HG02763 (cell line): ENCODE measurements around the gene PGK1.
"Not testable (repeated sequence)": the region's sequence is repeated elsewhere in the genome, so short reads cannot be mapped to it uniquely, and the experiment has no call there.

Experiments
- ATAC-seq: cut with Tn5 transposase; IDR thresholded peaks from one replicate; pipeline ENCODE4 v1.9.1; 2021; ENCODE audit warnings: mild to moderate bottlenecking, moderate library complexity; ENCODE audit not compliant: unreplicated experiment

PGK1 gene

DNA sequence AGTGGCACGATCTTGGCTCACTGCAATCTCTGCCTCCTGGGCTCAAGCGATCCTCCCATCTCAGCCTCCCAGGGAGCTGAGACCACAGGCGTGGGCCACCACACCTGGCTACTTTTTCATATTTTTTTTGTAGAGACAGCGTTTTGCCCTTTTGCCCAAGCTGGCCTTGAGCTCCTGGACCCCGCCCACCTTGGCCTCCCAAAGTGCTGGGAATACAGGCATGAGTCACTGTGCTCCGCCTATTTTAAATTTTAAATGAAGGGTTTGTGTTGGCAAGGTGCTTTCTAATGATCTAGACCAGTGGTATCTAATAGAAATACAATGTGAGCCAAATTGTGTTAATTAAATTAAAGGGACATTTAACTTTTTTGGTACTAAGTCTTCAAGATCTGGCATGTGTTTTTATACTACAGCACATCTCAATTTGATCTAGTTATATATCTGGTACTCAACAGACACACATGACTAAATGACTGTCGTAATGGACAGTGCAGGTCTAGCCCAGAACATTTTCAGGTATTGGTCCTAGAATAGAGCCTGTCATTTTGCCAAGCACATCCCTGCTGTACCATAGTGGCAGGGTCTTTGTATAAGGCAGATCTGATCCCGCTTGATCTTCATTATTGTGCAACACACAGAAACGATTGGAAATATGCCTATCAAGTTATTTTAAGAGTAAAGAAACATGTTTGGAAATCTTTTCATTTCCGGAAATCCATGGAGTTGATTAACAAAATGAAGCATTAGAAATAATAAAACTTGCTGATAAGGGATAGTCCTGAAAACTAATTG, 7.3 kb downstream of the PGK1 start:
- ATAC-seq: no peak

DNA sequence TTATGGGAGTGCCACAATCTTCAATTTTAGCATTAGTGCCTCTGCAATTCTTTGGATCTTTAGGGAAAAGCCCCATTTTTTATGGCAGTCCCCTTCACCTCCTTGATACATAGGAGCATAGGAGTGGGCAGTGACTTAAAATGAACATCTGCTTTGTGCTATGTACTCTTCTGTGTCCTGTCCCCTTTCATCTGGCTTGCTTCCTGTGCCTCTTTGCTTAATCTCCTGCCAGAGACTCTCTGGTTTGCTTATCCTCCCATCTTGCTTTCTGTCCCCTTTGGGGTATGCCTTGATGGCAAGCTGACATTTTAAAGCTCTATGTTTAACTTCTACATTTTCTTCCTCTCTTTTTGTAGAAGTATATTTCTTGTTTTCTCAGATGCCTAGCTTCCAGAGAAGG, 12.3 kb downstream of the PGK1 start:
- ATAC-seq: no peak

DNA sequence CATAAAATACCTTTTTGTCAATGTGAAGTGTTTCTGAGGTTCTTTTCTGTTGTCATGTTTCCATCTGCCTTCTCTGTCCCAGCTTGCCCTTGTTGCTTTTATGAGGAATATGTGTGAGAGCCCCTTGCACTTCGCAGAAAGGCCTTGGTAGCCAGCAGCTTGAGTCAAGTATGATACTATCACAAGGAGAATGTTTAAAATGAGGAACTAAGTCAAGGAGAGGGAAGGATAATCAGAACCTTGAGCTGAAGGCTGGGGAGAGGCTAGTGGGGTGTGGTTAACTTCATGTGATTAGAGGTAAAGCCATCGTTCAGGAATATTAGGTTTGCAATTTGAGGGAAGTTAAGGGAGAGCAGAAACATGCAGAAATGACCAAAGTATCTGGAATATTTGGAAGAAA, 12.7 kb downstream of the PGK1 start:
- no peak for ATAC-seq

DNA sequence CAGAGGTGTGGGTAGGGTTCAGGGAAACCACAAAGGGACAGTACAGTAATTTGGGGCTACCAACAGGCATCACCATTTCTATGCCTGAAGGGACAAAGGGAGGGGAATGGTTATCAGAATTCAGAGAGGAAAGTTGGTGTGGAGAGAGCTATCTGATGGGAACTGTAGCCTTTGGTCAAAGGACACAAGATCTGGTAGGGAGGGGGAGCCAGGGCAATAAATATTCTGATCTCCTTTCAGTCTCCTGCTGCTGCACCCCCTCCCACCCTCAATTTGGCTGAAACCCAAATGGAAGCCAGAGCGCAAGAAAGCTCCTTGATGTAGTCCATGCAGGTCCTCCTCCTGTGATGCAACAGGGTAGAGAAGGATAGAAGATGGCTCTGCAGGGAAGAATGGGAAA, 14.6 kb downstream of the PGK1 start:
- ATAC-seq: no peak

DNA sequence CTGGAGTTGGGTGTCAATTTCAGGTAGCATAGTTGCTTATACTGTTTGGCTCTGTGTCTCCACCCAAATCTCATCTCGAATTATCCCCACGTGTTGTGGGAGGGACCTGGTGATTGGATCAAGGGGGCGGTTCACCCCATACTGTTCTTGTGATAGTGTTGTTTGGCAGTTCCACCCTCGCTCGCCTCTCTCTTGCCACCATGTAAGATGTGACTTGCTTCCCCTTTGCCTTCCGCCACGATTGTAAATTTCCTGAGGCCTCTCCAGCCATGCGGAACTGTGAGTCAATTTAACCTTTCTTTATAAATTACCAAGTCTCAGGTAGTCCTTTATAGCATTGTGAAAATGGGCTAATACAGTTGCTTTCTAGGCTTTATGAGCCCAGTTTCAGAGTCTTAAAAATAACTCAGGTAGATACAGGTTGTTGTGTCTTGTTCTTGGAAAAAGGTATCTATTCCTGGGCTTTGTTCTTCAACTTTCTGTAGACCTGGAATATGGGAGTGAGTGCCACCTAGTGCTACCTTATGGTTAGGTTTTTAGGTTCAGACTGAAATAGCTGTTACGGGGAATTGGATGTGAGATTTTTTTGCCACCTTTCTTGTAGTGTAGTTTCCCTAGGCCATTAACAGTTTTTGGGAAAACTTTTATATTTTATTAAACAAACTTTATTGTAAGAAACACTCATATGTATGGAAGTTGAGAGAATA, 15.6 kb downstream of the PGK1 start:
- ATAC-seq: no peak

DNA sequence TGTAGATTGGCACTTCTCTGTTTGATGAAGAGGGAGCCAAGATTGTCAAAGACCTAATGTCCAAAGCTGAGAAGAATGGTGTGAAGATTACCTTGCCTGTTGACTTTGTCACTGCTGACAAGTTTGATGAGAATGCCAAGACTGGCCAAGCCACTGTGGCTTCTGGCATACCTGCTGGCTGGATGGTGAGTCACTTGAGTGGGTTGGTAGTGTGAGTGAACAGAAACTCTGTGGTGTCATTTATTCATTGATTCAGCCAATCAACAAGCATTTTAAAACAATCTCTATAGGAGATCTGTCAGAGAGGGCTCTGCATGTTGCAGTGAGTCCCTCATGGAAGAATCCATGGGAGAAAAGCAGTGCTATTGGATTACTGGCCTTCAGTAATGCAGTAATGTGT, 19.1 kb downstream of the PGK1 start:
- no peak for ATAC-seq

DNA sequence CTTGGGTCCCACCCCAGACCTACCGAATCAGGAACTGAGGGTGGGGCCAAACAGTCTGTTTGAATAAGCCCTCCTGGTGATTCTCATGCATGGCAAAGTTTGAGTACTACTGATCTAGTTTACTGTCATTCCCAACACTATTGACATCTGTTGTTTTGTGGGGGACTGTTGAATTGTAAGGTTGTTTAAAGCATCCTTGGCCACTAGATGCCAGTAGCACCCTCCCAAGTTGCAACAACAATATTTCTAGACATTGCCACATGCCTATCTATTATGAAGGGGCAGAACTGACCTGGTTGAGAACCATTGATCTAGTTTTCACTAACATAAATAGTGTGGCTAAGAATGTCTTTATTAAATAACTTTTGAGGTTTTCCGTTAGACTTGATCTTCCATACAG, 20.3 kb downstream of the PGK1 start:
- no peak for ATAC-seq

DNA sequence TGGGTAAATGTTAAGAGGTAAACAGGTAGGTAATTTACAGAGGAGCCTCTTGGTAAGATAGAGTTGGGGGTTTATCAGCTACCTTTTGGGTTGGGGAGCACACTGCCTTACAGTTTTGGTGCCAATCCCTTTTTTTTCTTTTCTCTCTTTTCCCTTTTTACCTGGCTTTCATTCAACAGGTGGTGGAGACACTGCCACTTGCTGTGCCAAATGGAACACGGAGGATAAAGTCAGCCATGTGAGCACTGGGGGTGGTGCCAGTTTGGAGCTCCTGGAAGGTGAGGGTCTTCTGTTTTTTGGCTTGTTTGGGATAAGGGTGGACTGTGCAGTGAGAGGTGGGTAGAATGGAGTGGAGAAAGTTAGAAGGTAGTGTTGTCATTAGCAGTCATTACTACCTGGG, 21.1 kb downstream of the PGK1 start:
- no peak for ATAC-seq

DNA sequence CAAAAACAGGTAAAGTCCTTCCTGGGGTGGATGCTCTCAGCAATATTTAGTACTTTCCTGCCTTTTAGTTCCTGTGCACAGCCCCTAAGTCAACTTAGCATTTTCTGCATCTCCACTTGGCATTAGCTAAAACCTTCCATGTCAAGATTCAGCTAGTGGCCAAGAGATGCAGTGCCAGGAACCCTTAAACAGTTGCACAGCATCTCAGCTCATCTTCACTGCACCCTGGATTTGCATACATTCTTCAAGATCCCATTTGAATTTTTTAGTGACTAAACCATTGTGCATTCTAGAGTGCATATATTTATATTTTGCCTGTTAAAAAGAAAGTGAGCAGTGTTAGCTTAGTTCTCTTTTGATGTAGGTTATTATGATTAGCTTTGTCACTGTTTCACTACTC, 21.7 kb downstream of the PGK1 start:
- not testable (repeated sequence) for ATAC-seq

DNA sequence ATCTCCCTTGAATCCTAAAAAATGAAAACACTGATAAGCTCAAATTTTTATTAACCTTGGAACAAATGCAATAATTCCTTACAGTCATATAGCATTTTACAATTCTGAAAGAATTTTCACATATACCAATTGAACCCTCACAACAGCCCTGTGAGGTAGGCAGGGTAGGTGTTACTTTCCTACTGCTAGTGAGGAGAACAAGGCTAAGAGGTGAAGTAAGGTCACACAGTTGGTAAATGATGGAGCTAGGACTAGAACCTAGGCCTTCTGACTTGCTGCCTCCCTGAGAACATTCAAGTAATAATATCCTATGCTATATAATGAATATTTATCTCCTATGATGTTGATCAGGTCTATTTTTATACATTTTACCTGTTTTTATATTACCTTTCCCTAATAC, 25.7 kb downstream of the PGK1 start:
- no peak for ATAC-seq

DNA sequence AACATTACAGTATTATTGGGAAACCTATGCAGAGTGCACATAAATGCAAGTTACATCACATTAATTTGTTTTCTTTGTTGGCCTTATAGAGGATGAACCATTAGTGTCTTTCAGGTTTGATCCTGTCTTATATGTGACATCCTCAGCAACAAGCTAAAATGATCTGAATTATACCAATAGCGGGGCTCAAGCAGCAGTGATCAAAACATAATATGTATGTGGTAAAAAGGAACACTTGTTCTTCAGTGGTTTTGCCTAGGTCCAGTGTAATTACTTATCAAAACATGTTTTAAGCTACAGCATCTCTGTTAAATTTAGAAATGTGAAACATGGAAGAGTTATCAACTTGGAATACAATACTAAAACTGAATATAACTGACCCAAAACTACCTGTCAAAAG, 26.3 kb downstream of the PGK1 start:
- ATAC-seq: no peak

DNA sequence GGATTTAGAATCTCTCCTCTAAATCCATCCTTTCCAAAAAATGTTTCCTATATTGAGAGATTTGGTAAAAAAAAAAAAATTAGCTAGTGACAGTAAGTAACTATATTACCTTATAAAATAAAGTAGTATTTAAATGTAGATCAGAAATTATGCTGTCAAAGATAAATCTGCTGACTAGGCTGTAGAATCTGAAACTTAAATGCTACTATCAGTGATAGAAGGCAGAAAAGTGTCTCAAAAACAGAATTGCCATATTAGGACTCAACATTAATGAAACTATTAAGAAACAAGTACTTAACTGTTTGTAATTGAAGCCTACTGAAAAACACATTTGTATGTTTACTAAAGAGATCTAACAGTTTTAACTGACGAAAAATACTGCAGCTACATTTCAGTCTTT, 27.1 kb downstream of the PGK1 start:
- ATAC-seq: no peak

DNA sequence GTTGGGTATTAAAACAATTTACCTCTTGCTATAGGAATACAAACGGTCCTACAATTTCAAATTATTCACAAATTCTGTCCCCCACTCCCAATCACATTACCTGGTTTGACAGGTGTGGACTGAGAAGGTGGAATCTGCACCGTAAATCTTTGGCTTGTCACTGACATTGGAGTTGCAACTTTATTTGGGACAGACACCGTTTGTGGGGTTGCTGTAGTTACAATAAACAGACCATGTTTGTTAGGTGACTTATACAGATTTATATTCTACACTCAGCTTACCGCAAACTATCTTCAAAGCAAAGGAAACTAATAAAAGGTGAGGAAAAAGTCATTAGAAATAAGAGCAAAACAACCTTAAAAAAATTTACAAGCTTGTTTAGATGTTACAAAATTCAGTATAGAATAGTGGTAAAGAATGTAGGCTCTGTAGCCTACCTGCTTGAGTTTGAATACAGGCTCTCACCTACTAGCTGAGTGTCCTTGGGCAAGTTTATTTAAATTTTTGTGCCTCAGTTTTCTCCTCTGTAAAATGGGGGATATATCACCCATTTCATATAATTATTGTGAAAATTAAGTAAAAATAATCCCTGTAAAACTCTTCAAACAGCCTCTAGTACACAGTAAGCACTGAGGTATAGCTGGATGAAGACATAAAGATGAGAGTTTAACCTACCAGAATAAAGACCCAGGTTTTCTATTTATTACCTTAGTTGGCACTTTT, 29.4 kb downstream of the PGK1 start:
- no peak for ATAC-seq

DNA sequence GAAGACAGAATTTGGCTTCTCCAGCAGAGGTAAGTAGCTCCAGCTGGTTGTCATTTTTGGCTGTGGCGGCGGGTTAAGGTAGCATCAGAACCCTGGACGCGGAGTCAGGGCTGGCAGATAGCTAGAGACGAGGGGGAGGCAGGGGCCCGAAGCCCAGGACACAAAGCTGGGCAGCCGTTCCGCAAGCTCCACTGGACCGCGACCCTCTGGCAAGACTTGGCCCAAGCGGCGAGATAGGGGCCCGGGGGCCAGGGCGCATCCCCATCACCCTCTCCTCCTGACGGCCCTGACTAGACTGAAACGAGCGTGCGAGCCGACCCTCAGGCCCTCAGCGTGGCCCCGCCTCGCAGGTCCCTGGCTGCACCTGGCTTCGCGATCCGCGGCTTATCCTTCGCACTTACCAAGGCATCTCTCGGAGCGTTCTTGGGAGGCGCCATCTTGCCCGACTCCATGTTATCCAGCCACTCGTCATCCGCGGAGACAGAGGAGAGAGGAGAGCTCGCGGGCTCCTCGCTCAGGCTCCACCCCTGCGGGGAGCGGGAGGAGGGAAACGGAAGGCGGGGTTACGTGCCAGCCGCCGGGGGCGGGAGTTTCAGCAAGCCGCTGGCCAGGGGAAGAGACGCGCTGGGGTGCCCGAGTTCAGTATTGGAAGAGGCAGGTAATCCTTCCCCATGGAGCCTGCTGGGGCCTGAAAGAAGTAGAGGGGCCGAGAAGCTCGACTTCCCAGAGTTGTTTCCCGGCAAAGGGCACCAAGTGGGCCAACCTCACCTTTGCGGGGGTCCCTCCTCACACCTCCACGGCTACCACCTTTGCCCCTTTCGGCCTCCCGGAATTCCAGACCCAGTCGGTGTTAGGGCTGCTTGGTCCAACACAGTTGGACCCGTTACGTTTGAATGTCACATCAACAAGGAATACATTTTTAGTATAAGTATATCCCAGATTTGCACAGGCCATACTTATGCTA, 35.4 kb downstream of the PGK1 start, which contains the start of gene TAF9B:
Gene TAF9B (minus strand): TSS at position 491 of the 964 bp plus-strand sequence. CDS start 39 bp downstream, at position 452.
- ATAC-seq: peak; percentile 89

DNA sequence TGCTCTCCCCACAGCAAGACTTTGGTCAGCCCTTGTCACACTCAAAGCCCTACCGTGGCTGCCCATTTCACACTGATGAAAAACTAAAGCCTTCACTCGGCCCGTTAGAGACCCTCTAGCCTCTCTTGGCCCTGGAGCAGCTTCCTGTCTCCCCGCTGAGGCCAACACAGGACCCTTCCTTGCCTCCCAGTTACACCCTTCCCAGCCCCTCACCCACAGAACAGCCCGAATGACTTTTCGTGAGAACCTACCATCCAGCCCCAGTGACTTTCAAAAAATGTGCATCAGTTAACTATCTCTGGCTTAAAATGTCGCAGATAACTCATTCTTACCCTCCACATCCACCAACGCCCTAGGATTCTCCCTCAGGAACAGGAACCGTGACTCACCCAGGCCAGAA, 36.2 kb downstream of the PGK1 start:
- no peak for ATAC-seq

DNA sequence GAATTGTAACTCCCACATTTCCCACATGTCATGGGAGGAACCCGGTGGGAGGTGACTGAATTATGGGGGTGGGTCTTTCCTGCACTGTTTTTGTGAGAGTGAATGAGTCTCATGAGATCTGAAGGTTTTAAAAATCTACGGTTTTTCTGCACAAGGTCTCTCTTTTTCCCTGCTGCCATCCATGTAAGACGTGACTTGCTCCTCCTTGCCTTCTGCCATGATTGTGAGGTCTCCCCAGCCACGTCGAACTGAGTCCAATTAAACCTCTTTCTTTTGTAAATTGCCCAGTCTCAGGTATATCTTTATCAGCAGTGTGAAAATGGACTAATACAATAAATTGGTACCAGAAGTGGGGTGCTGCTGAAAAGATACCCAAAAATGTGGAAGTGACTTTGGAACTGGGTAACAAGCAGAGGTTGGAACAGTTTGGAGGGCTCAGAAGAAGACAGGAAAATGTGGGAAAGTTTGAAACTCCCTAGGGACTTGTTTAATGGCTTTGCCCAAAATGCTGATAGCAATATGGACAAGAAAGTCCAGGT, 43.0 kb downstream of the PGK1 start:
- ATAC-seq: not testable (repeated sequence)

DNA sequence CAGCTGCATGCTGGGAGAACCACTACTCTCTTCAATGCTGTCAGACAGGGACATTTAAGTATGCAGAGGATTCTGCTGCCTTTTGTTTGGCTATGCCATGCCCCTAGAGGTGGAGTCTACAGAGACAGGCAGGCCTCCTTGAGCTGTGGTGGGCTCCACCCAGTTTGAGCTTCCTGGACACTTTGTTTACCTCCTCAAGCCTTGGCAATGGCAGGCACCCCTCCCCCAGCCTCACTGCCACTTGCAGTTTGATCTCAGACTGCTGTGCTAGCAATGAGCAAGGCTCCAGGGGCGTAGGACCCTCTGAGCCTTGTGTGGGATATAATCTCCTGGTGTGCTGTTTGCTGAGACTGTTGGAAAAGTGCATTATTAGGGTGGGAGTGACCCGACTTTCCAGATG, 53.3 kb downstream of the PGK1 start:
- ATAC-seq: not testable (repeated sequence)

DNA sequence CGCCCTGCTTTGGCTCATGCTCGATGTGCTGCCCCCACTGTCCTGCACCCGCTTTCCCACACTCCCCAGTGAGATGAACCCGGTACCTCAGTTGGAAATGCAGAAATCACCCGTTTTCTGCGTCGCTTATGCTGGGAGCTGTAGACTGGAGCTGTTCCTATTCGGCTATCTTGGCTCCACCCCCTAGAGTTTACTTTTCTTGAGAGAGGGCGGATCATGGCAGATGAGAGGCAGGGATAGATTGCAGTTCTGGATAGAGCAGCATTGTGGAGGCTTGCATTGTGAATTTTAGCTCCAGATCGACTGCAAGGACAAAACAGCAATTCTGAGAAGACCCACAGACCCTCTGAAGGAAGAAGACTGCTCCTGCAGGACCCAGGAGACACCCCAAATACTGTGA, 53.8 kb downstream of the PGK1 start:
- not testable (repeated sequence) for ATAC-seq

DNA sequence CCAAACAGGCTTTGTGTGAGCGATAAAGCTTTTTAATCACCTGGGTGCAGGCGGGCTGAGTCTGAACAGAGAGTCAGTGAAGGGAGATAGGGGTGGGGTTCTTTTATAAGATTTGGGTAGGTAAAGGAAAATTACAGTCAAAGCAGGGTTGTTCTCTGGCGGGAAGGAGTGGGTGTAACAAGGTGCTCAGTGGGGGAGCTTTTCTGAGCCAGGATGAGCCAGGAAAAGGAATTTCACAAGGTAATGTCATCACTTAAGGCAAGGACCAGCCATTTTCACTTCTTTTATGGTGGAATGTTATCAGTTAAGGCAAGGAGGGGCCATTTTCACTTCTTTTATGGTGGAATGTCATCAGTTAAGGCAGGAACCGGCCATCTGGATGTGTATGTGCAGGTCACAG, 56.7 kb downstream of the PGK1 start:
- ATAC-seq: not testable (repeated sequence)

DNA sequence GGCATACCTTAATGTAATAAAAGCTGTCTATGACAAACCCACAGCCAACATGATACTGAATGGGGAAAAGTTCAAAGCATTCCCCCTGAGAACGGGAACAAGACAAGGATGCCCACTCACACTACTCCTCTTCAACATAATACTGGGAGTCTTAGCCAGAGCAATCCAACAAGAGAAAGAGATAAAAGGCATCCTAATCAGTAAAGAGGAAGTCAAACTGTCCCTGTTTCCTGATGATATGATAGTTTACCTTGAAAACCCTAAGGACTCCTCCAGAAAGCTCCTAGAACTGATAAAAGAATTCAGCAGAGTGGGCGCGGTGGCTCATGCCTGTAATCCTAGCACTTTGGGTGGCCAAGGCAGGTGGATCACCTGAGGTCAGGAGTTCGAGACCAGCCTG, 59.1 kb downstream of the PGK1 start:
- not testable (repeated sequence) for ATAC-seq
